HG03520 (cell line): ENCODE measurements around the gene PTOV1.

Experiments used
- ATAC-seq: cut with Tn5 transposase; IDR thresholded peaks from one replicate; pipeline ENCODE4 v1.9.1; 2021; ENCODE audit warnings: mild to moderate bottlenecking, moderate library complexity; ENCODE audit not compliant: unreplicated experiment

Gene PTOV1

GRCh38 chr19:49850487-49851342 lies at the start of gene PTOV1:
TSS of gene PTOV1 (plus strand) at chr19:49851159.
- peak; percentile 70 for ATAC-seq

DNA sequence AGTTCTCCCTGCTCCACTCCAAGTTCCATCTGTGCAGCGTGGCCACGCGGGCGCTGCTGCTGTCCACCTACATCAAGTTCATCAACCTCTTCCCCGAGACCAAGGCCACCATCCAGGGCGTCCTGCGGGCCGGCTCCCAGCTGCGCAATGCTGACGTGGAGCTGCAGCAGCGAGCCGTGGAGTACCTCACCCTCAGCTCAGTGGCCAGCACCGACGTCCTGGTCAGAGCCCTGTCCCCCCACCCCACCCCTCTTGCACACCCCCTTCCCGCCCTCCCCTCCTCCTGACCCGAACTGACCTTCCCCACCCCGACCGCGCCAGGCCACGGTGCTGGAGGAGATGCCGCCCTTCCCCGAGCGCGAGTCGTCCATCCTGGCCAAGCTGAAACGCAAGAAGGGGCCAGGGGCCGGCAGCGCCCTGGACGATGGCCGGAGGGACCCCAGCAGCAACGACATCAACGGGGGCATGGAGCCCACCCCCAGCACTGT lies 49.5 kb upstream of the PTOV1 start:
- no peak for ATAC-seq

- no peak for ATAC-seq
Measured at GRCh38 chr19:49801966-49802661, 48.8 kb upstream of the PTOV1 start.

- no peak for ATAC-seq
Measured at GRCh38 chr19:49802836-49803528, 48.0 kb upstream of the PTOV1 start.

GRCh38 chr19:49803529-49803856 lies 47.5 kb upstream of the PTOV1 start:
- ATAC-seq = no peak

DNA sequence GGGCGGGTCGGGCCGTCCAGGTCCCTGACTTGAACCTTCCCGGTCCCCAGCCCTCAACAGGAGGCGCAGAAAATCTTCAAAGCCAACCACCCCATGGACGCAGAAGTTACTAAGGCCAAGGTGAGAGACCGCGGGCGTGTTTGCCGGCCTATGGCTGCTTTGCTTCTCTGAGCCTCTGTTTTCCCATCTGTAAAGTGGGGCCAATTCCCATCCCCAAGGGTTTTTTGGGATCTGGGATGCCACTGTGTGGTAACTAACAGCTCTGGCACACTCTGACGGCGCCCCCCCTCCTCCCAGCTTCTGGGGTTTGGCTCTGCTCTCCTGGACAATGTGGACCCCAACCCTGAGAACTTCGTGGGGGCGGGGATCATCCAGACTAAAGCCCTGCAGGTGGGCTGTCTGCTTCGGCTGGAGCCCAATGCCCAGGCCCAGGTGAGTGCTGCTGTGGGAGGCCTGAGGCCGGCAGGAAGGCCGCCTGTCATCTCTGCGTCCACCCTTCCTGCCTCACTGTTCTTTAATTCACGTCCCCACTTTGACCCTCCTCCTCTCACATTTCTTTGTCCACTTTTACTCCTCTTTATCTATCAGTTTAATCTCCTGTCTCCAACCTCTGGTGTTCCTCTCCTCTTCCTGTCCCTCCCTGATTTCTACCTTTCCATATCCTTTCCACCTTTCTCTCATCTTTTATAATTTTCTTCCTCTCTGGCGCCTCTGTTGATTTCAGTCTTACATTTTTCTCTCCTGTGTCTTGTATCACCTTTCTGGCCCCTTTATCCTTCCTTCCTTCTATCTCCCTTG lies 44.9 kb upstream of the PTOV1 start:
- ATAC-seq = no peak

- no peak for ATAC-seq
Measured at GRCh38 chr19:49806620-49806959, 44.4 kb upstream of the PTOV1 start.

DNA sequence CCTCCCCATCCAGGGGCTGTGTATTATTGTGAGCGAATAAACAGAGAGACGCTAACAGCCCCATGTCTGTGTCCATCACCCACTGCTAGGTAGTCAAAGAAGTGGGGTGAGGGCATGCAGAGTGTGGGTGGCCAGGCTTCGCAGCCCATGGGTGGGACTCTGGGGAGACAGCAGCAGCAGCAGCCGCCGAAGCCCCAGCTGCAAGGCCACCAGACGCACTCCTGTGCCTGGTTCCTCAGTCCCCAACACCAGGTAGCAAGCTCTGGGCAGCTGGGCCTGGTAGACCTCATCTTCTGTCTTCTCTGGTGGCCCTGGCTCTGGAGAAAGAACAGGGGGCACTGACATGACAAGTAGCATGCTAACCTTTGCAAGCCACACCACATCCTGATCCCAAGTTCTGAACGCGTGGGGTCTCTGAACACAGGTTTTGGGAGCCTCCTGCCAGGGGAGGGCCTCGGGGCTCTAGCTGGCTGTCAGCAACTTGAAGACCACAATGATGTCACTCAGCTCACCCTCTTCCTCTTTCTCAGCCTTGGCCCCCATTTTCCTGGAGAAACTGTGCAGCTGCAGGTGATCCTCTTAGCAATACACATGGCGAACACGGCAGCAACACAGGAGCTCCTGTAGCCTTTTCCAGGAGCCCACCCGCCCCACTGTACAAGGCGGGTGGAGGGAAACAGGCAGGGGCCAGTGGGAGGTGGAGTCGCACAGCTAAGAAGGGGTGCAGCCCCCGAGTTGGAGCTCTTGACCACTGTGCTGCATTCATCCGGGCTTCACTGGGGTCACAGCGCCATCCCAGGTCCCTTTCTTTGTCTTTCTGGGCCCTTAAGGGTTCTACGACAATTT lies 43.7 kb upstream of the PTOV1 start:
- no peak for ATAC-seq

GRCh38 chr19:49807904-49808675 lies 42.9 kb upstream of the PTOV1 start:
- ATAC-seq = no peak

DNA sequence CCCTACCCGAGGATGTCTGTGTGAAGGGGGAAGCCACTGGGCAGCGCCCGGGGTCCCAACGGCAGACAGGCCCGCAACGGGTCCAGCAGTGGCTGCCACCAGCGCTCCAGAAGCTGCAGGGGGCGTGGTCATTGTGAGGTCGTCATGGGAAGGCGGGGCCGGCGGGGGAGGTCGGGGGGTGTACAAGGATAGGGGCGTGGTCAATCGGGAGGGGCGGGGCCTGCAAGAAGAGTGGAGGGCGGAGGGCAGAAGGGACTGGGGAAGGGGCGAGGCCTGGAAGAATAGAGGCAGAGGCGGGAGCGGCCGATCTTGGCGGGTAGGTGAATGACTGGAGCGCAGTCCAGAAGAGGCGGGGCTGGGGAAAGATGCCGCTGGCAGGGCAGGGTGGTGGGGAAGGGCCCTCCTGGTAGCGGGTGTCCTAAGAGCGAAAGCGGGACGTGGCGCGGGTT lies 42.2 kb upstream of the PTOV1 start:
- ATAC-seq = no peak

DNA sequence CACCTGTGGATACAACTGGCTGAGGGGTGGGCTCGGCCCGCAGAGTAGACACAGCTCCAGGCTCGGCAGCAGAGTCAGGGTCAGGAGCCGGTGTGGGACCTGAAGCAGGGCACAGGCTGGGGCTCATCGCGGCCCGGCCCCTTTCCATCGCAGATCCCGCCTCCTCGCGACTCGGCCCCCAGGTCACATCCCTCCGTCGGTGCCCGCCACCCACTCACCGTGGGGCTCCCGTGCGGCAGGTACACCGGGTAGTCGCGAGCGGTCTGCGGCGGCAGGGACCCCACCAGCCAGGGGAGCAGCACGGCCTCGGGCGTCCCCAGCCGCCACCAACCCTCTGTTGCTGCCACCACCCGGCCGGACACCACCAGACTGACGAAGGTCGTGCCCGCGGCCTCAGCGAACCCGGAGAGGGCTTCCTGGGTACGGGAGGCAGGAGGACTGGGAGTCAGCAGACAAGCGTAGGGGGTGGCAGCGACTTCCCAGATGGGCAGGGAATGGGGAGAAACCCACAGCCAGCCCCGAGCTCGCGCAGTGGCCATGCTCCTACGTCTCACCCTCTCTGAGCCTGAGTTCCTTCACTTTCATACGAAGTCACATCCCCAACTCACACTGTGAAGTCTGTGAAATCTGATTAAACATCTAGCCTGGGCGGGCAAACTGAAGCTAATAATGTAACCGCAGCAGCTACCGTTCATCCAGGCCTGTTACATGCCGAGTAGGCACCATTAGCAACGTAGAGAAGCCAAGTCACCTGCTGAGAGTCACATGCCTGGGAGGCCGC lies 41.6 kb upstream of the PTOV1 start:
- ATAC-seq = no peak

DNA sequence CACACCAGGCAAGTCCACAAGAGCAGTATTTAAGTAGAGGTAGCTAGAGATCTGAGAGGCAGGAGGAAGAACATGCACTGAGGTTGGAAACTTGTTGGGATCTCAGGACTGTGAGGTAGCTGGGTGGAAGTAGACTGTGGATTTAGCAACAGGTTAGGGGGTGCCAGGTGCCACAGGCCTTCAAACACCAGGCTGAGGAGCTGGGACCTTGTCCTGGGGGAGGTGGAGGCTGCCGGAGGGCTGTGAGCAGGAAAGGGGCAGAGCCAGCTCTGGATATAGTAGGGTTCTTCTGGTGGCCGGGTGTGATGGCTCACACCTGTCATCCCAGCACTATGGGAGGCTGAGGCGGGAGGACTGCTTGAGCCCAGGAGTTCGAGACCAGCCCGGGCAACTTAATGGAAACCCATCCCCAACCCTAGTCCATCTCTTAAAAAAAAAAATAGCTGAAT lies 41.0 kb upstream of the PTOV1 start:
- ATAC-seq = no peak

GRCh38 chr19:49811328-49811727 lies 39.6 kb upstream of the PTOV1 start:
- no peak for ATAC-seq

GRCh38 chr19:49812452-49812996 lies 38.4 kb upstream of the PTOV1 start:
- ATAC-seq = no peak

DNA sequence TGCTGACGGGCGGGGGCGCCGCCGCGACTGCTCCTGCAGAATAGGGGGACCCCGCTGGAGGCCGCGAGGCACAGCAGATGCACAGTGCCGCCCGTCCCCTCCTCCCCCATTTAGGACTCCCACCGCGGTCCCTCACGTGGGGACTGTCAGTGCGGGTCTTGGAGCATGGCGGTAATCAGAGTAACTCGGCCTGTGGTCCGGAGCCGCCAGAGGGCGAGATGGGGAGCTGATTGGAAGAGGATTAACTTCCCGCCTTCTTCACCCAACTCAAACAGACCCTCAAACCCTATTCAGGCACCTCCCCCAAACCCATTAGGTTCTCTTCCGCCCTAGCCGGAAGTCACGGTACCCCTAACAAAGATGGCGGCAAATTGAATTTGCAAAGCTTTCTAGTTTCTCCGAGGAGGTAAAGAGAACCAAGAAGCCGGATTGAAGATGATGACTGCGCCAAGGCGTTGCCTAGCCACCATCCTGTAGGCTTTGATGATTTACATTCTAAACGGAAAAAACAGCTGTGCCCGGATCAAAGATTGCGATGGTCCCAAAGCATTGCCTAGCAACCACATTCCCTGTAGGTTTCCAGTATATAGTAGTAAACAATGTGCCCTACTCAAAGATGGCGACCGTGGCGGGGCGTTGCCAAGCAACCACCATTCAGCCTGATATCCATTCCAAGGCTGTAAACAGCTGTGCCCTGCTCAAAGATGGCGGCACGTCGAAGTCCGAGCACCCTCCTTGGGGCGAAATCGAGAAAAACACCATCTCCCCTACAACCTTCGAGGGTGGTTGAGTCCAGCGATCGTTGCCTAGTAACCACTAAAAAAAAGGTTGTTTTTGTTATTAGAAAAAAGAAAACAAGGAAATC lies 37.7 kb upstream of the PTOV1 start, which contains the start of gene FUZ:
FUZ (minus strand) TSS at position 296 of the 865 bp plus-strand sequence; CDS start at position 110, 186 bp downstream.
- ATAC-seq = peak; percentile 43

GRCh38 chr19:49814010-49814409 lies 36.9 kb upstream of the PTOV1 start:
- no peak for ATAC-seq

GRCh38 chr19:49816590-49816989 lies 34.4 kb upstream of the PTOV1 start:
- no peak for ATAC-seq
